Bronchus fibroblast of lung (primary cell): ENCODE results near the gene IFNL1. TPM values are rescaled to one million over a fixed set of nuclear protein-coding genes. Genes with fewer than 3 reads are reported as not detected.

Experiments used
- total RNA-seq: library from RNA; depleted of rRNA; stranded (reverse); fragments of >200 nt; gene quantifications from 2 replicates; pipeline ENCODE4 v1.2.3, GENCODE V29; 2015

IFNL1 gene
- not detected in 2 replicates for total RNA-seq

DNA sequence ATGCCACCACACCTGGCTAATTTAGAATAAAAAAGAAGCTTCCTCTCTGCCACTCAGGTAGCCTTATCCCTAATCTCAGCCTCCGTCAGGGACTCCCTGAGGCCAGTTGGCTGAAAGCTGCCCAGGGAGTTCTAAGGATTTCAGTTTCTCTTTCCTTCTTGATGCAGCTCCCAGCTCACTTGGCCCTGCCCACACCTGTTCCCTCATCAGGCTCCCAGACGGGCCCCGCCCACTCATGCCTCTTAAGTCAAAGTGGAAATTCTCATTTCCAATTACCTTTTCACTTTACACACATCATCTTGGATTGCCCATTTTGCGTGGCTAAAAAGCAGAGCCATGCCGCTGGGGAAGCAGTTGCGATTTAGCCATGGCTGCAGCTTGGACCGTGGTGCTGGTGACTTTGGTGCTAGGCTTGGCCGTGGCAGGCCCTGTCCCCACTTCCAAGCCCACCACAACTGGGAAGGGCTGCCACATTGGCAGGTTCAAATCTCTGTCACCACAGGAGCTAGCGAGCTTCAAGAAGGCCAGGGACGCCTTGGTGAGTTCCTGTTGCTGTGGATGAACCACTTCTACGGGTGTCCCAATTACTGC, at the start of gene IFNL1:
Gene IFNL1, plus strand, starts transcription at position 353 of the 591 bp plus-strand sequence. Its CDS starts 15 bp downstream, at position 368.

DNA sequence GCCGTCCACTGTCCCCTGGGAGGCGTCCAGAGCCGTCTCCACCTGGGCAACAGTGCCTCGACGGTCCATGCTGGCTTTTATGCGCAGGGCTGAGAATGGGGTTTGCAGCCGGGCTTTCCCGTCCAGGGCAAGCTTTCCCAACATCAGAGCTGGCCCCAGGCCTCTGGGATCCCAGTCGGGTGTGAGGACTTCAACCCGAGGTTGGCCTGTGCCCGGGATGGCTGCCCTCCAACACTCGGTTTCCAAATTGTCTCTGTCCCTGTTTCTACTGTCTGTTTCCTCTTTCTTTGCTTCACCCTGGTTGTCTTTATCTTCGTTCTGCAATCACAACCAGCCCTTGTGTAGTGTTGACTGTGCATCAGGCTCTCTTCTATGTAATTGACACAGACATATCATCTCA, 47.4 kb upstream of the IFNL1 start, which contains the start of gene IFNL4:
Gene IFNL4, minus strand, starts transcription at position 51 of the 400 bp plus-strand sequence.

DNA sequence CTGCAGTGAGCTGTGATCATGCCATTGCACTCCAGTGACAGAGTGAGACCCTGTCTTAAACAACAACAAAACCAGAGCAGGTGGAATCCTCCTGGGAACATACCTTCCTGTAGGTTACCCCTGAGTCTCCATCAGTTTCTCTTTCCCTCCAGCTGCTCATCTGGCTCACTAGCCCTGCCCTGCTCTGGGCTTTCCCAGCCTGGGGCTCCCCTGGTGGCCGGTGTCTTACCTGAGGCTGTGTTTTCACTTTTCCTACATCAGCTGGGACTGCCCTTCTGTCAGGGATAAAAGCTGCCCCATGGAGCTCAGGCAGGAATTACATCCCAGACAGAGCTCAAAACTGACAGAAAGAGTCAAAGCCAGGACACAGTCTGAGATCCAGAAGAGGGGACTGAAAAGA, 28.1 kb upstream of the IFNL1 start, which contains the start of gene IFNL2:
Gene IFNL2, plus strand, starts transcription at position 312 of the 400 bp plus-strand sequence. CDS start 173 bp downstream, outside the sequence.

DNA sequence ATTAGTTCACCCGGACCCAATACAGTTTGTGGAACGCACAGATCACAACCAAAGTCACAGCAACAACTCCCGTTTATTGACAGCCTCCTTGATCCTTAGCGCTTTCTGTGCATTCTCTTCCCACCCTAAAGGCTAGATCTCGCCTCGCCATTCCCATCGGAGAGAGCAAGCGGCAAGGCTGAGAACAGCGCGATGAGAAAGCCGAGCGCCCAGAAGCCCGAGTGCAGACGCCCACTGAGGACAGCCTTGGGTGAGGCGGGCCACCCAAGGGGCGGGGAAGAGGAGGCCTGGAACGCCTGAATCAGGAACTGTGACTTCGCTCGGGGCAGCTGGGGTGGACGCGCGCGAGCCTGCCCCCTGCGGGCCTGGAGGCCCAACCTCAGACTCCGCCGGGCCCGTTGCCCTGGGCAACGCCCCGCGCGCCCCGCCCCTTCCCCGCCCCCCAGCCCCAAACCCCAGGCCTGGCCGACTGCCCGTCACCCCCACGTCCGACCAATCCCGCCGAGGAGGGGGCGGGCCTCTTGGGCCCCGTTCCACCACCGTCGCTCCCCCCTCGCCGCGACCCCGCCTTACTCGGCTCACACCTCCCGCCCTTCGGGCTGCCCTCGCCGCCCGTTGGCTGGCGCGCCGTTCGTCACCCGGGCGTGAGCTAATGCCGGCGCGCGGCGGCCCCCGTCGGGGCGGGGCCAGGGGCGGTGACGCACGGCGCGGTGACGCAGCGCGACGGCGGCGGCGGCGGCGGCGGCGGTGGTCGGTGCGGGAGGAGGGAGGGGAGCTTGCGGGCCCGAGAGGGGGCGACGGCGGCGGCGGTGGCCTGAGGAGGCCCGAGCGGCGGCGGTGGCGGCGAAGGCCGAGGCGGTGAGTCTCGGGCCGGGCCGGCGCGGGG, 45.8 kb downstream of the IFNL1 start, which contains the start of gene SAMD4B:
Gene SAMD4B, plus strand, starts transcription at position 703 of the 886 bp plus-strand sequence. CDS start 14,473 bp downstream, outside the sequence.

Other genes with a start within 250 kb of the IFNL1 start
- 0.34 and 0.45 TPM in 2 replicates for gene ACP7, start 212.0 kb upstream of the IFNL1 start, total RNA-seq
- gene PAK4, start 170.6 kb upstream of the IFNL1 start, total RNA-seq, result 19.2 and 21.4 TPM in 2 replicates
- not detected in 2 replicates for gene NCCRP1, start 99.4 kb upstream of the IFNL1 start, total RNA-seq
- gene SYCN, start 92.1 kb upstream of the IFNL1 start, total RNA-seq, result not detected in 2 replicates
- gene IFNL3, start 51.4 kb upstream of the IFNL1 start, total RNA-seq, result not detected in 2 replicates
- not detected in 2 replicates for gene IFNL4, start 47.6 kb upstream of the IFNL1 start, total RNA-seq
- gene IFNL2, start 28.0 kb upstream of the IFNL1 start, total RNA-seq, result not detected in 2 replicates
- gene LRFN1, start 24.5 kb downstream of the IFNL1 start, total RNA-seq, result 0.30 and 0.67 TPM in 2 replicates
- 1.0 and 2.7 TPM in 2 replicates for gene GMFG, start 39.6 kb downstream of the IFNL1 start, total RNA-seq
- 55.0 and 58.2 TPM in 2 replicates for gene SAMD4B, start 46.0 kb downstream of the IFNL1 start, total RNA-seq
- 55.2 and 61.9 TPM in 2 replicates for gene PAF1, start 94.7 kb downstream of the IFNL1 start, total RNA-seq
- gene MED29, start 95.0 kb downstream of the IFNL1 start, total RNA-seq, result 26.4 and 34.3 TPM in 2 replicates
- 35.8 and 38.3 TPM in 2 replicates for gene ZFP36, start 110.4 kb downstream of the IFNL1 start, total RNA-seq
- 11.7 and 15.5 TPM in 2 replicates for gene PLEKHG2, start 116.3 kb downstream of the IFNL1 start, total RNA-seq
- 1,802 and 2,514 TPM in 2 replicates for gene RPS16, start 139.5 kb downstream of the IFNL1 start, total RNA-seq
- 57.0 and 63.8 TPM in 2 replicates for gene SUPT5H, start 149.2 kb downstream of the IFNL1 start, total RNA-seq
- gene TIMM50, start 184.4 kb downstream of the IFNL1 start, total RNA-seq, result 134 and 139 TPM in 2 replicates
- 0.67 and 1.3 TPM in 2 replicates for gene DLL3, start 202.5 kb downstream of the IFNL1 start, total RNA-seq
- not detected in 2 replicates for gene SELENOV, start 218.7 kb downstream of the IFNL1 start, total RNA-seq
- gene EID2B, start 236.4 kb downstream of the IFNL1 start, total RNA-seq, result 3.4 and 3.9 TPM in 2 replicates
- 13.1 and 13.4 TPM in 2 replicates for gene EID2, start 243.8 kb downstream of the IFNL1 start, total RNA-seq